ENCODE results near the gene RAPGEF3. TPM values are rescaled to one million over a fixed set of nuclear protein-coding genes. Genes with fewer than 3 reads are reported as not detected.

RAPGEF3 gene
- total and polyA plus RNA-seq, 2 of the 13 experiments (the other 11 are each of a cell fraction or from before 2014, with no cell fraction given): 0.07 TPM

- Histone ChIP-seq H3K4me2 (ENCODE audit: low read depth, low read length) (no peak overlapping the region; the same call in 1 of the 2 replicates), H3K36me3 (replicated peaks in 1 of 2; ENCODE audit: control insufficient read depth in 1 of 2, insufficient read depth in 2 of 2, low read length in 2 of 2) (no peaks in the 10 kb centered on the region), H3K27ac (ENCODE audit: extremely low read length, insufficient read depth, low read length) (no peak overlapping the region), H3K9ac (ENCODE audit: insufficient read depth, low read depth, low read length) (no peak overlapping the region), H3K27me3 (ENCODE audit: control insufficient read depth in 1 of 2, insufficient read depth in 2 of 2, low read length in 2 of 2) (peaks cover 7 to 43% of the 10 kb centered on the region in 2 experiments), H4K20me1 (ENCODE audit: insufficient read depth, low read length) (no peaks in the 10 kb centered on the region), H3K4me3 (replicated peaks in 1 of 3; ENCODE audit: insufficient read depth in 1 of 3, low read depth in 2 of 3, low read length in 3 of 3) (no peak overlapping the region), H2AFZ (ENCODE audit: low read length) (no peak overlapping the region), H3K9me3 (ENCODE audit: low read length) (no peaks in the 10 kb centered on the region), H3K4me1 (ENCODE audit: insufficient read depth, low read length) (peaks cover 32% of the 10 kb centered on the region), H3K79me2 (ENCODE audit: insufficient read depth, low read length) (no peaks in the 10 kb centered on the region)
- ATAC-seq: no peak
- TF ChIP-seq SATB2 (CRISPR knock-in tag; IDR thresholded peaks at IDR 0.05): no peak
- TF ChIP-seq ZNF20 (CRISPR knock-in tag; IDR thresholded peaks at IDR 0.05): no peak
- TF ChIP-seq ZBTB33 (CRISPR knock-in tag; IDR thresholded peaks at IDR 0.05): no peak
- no peak for TF ChIP-seq ZFP36L1 (CRISPR knock-in tag; IDR thresholded peaks at IDR 0.05)
- no peak for TF ChIP-seq PITX1 (CRISPR knock-in tag; IDR thresholded peaks at IDR 0.05)
- no peak for TF ChIP-seq EEA1 (CRISPR knock-in tag; IDR thresholded peaks at IDR 0.05; ENCODE audit: borderline replicate concordance)
- TF ChIP-seq MTF1 (CRISPR knock-in tag; IDR thresholded peaks at IDR 0.05): no peak
- TF ChIP-seq ZNF414 (CRISPR knock-in tag; IDR thresholded peaks at IDR 0.05): no peak
- TF ChIP-seq ZNF609 (CRISPR knock-in tag; IDR thresholded peaks at IDR 0.05; ENCODE audit: borderline replicate concordance): no peak
- no peak for TF ChIP-seq GRHL1 (CRISPR knock-in tag; conservative IDR thresholded peaks at IDR 0.05)
- no peak for TF ChIP-seq GPBP1L1 (CRISPR knock-in tag; IDR thresholded peaks at IDR 0.05)
- TF ChIP-seq RBFOX2 (IDR thresholded peaks at IDR 0.05; ENCODE audit: low read depth, low read length): no peak
- no peak for TF ChIP-seq ZNF121 (CRISPR knock-in tag; IDR thresholded peaks at IDR 0.05)
- TF ChIP-seq GABPA (IDR thresholded peaks at IDR 0.05; ENCODE audit: low read depth, low read length): no peak
- no peak for TF ChIP-seq GABPA (CRISPR knock-in tag; IDR thresholded peaks at IDR 0.05; ENCODE audit: low read depth)
- no peak for DNase-seq (ENCODE audit: low spot score)
- intact Hi-C loops (cut with micrococcal nuclease; ENCODE audit: unreplicated experiment): no loop called here
- ChIA-PET POLR2A (no interaction called here), CTCF (ENCODE audit: low intra/inter-chr PET ratio, low total read pairs) (interaction anchor here (1.3 to 3.8 kb wide), 5 partner anchors 18 to 97 kb away, joined by 4 to 37 read pairs (median 16); partner anchors contain the start of gene RAPGEF3)
- in situ Hi-C loops (cut with HindIII; ENCODE audit: extremely low pct_ligation_motif_present, low pct_unique_long_range_greater_than_20kb): loop anchor here (5.0 kb wide), 1 partner anchor 36 kb away; no protein-coding TSS in a partner anchor
- no TSS peak for BruUV-seq (replicated peaks)
- 4% methylated on average over 3 of the region's 4 CpGs for WGBS (ENCODE audit: low lambda C conversion rate)
- FAIRE-seq: no peak
Observed at GRCh38 chr12:47741340-47741703, 17.4 kb downstream of the RAPGEF3 start.
